NCI-H345 treated with DMSO at 0.1 percent for 48 hours (cell line): ENCODE results near the gene DDX54.

Experiments used
- DNase-seq: peaks from one replicate; lab custom pipeline; 2025; ENCODE audit not compliant: unreplicated experiment; lab: John Stamatoyannopoulos, UW

The DDX54 gene

DNA sequence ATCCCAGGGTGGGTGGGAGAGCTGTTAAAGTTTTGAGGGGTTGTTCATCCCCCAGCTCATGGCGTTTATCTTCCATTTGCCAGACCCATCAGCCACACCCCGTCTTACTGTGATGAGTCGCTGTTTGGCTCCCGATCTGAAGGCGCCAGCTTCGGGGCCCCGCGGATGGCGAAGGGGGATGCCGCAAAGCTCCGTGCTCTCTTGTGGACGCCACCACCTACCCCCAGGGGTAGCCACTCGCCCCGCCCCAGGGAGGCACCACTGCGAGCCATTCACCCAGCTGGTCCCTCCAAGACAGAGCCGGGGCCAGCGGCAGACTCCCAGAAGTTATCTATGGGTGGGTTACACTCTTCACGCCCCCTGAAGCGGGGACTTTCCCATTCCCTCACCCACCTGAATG is 5.9 kb upstream of the DDX54 start:
- no peak for DNase-seq

DNA sequence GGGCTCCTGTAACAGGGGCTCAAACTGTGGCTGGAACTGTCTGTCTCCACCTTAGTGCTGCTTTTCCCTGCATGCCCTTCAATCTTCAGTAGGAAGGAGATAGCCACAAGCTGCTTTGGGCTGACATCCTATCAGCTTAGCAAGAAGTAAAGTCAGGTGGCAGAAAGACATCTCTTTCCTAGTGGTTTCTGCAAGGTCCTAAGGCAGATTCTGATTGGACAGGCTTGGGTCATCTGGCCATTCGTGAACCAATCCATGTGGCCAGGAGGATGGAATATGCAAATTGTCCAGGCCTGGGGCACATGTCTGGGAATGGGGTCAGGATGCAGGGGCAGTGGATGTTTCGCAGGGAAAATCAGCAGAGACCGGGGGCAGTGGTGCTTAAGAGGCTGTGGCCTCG is 5.5 kb upstream of the DDX54 start:
- DNase-seq: no peak

DNA sequence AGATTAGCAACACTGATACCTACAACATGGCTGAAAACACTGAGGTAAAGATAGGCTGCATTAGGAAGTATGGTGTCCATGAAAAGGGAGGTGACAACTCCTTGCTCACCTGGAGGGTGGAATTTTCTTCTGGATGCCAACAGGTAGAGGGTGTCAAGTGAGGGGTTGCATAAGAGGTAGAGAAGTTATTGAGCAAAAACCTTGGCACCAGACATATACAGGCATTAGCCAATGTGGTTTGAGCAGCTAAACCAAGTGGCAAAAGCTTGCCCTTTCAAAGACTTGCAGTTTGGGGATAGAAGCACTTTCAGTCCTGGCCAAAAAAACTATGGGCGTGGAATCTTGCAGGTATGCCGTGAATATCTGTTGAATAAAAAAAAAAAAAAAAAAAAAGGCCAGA is 4.1 kb upstream of the DDX54 start:
- no peak for DNase-seq

DNA sequence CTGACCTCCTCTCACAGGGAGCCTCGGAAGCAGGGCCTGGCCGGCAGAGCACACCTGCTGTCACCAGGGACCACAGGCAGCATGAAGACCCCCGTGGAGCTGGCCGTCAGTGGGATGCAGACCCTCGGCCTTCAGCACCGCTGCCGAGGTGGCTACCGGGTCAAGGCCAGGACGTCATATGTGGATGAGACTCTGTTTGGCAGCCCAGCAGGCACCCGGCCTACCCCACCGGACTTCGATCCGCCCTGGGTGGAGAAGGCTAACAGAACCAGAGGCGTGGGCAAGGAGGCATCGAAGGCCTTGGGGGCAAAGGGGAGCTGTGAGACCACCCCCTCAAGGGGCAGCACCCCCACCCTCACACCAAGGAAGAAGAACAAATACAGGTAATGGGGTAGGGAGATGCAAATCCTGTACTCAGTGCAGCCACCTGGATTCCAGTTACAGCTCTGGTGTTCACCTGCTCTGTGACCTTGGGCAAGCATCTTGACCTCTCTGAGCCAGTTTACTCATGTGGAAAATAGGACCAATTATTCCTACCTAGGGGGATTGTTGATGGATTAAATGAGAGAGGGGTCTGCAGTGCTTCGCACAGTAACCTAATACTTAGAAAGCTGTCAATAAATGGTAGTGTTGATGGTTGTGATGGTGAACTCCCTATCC is 1.5 kb upstream of the DDX54 start:
- DNase-seq: no peak

DNA sequence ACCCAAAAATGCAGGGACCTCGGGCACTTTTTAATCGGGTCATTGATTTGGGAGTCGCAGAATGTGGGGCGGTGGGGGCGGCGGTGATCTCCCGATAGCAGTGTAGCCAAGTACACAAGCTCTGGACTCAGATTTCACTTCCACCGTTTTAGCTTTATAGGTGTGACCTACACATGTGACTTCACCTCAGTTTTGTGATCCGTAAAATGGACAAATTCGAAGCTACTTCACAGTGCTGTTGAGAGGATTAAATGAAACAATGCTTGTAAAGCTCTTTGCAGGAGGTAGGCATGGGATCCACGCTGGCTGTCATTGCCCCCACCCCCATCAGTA is 721 bp upstream of the DDX54 start:
- no peak for DNase-seq

DNA sequence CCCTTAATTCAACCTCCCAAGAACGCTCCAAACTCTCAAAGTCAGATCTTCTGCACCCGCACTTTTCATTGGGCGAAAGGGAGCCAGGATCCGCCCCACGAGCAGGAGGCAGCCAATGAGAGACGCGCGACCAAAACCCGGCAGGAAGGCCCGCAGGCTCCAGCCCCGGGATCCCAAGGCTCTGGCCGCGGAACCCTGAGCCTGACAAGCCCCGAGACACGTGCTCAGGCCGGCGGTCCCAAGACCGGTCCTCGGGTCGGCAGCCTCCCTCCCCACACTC is 438 bp downstream of the DDX54 start:
- peak; percentile 58 for DNase-seq

DNA sequence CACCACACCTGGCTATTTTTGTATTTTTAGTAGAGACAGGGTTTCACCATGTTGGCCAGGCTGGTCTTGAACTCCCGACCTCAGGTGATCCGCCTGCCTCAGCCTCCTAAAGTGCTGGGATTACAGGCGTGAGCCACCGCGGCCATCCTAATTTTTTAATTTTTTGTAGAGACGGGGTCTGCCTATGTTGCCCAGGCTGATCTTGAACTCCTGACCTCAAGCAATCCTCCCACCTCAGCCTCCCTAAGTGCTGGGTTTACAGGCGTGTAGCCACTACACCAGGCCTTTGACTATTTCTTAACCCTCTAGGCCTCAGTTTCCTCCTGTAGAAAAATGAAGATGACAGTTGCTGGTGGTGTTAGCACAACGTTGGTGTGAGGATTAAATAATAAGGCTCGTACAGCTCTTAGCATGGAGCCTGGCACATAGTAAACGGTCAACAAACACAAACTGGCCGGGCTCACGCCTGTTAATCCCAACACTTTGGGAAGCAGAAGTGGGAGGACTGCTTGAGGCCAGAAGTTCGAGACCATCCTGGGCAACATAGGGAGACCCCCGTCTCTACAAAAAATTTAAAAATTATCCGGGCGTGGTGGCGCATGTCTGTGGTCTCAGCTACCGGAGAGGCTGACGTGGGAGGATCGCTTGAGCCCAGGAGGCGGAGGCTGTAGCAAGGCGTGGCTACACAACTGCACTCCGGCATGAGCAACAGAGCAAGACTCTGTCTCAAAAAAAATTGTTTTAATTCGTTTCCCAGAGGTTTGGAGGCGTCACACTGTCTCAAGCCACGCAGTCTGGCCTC is 979 bp downstream of the DDX54 start:
- no peak for DNase-seq

DNA sequence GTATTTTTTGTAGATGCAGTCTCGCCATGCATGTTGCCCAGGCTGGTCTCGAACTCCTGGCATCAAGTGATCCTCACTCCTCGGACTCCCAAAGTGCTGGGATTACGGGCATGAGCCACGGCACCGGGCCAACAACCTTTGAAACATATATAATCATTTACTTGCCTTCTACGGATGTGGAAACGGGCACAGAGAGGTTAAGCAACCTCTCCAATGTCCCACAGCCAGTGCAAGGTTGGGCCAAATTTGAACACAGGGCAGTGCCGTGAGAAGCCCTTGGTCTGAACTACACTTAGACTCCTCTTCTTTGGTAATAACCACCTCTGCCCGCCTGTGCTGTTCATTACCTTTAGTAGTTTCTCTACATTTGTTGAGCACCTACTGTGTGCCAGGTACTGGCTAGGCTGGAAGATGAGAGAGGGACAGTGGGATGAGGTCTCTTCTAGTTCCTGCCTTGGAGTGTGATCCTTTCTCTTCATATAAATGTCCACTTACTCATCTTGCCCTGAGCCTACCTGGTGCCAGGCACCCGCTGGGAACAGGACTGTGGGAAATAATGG is 2.2 kb downstream of the DDX54 start:
- no peak for DNase-seq

DNA sequence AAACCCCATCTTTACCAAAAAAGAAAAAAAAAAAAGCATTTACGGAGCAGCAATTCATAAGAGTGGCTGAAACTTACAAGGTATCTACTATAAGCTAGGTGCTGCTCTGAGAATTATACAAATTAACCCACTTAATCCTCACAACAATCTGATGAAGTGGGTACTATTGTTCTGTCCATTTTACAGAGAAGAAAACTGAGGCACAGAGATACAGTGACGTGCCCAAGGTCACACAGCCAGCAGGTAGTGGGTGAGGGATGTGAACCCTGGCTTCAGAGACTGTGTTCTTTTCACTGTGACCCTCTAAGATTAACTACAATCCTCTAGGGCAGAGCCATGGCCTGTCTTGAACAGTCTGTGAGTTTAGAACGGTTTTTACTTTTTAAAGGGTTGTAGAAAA is 3.3 kb downstream of the DDX54 start:
- DNase-seq: no peak

DNA sequence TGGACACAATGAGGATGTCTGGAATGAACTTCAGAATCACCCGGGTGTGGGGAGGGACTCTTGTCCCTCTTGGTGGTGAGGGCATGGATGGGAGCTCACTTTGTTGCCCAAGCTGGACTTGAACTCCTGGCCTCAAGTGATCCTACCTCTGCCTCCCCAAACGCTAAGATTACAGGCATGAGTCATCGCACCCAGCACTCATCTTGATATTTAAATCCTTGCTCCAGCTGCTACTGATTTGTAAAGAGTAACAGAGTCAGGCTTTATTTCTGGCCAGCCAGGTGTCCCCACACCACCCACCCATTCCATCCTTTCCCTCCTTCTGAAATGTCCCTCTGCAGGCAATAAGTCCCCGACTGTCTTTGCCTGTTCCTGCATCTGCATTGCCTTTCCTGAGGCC is 4.9 kb downstream of the DDX54 start:
- no peak for DNase-seq

DNA sequence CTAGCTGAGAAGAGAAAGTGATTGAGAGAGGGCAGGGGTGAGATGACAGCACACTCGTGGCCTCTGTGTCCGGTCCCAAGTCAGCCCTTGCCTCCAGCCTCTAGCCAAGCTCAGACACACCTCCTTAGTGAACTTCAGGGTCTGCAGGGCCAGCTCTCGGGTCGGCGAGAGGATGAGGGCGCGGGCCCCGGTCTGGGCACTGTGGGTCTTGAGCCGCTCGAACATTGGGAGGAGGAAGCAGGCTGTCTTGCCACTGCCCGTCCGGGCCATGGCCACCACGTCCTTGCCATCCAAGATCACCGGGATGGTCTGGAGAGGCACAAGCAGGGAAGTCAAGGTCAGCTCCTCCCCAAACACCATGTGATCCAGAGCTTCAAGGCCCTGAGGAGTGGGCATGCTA is 6.3 kb downstream of the DDX54 start:
- DNase-seq: no peak

DNA sequence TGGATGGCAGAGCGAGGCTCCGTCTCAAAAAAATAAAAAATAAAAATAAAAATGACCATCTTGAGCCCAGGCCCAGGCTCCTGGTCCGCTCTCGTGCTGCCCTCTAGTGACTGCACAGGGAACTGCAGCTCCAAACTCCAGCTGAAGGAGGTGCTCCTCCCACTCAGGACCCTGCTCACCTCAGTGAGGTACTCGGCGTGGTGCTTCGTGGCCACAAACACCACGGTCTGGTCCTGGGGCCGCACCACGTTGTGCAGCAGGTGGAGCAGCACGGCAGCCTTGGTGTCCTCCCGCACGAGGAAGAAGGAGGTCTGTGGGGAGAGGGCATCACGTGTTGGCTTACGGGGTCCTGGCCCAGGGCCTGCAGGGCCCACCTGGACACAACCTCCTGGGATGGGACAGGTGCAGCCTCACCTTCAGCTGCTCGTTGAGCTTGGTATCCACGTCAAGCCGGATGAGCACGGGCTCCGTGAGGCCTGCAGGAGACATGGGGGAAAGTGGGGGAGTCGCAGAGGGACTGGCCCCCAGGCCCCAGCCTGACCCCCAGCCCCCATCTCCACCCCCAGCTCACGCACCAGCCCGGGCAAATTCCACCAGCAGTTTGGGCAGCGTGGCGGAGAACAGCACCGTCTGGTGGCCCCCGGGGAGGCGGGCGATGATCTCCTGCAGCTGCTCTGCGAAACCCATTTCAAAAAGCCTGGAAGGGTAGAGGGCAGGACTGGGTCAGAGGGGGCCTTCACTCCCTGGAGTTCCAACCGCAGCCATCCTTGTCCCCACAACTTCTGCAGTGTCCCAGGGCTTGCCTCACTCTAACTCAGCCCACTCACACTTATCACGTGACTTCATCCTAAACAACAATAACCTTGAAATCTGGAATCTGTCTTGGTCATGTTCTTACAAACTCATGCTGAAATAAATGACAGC is 10.6 kb downstream of the DDX54 start:
- DNase-seq: no peak

DNA sequence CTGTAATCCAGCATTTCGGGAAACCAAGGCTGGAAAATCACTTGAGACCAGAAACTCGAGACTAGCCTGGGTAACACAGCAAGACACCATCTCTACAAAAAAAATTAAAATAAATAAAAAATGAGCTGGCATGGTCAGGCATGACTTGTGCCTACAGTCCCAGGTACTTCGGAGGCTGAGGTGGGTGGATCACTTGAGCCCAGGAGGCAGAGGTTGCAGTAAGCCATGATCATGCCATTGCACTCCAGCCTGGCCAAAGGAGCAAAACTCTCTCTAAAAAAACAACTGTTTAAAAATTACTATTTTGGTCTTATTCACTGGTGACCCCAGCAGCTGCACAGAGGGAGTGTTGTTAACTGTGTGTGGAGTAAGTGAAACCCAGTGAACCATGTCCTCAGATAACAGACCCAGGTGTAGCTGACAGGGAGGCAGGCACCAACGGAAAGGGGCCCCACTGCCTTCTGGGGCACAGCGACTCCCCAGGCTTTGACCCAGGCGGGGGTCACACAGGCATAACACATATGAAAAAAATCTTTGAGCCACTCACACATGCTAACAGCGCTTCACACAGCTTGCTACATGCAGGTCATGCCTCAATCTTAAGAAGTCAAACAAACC is 12.1 kb downstream of the DDX54 start:
- no peak for DNase-seq

DNA sequence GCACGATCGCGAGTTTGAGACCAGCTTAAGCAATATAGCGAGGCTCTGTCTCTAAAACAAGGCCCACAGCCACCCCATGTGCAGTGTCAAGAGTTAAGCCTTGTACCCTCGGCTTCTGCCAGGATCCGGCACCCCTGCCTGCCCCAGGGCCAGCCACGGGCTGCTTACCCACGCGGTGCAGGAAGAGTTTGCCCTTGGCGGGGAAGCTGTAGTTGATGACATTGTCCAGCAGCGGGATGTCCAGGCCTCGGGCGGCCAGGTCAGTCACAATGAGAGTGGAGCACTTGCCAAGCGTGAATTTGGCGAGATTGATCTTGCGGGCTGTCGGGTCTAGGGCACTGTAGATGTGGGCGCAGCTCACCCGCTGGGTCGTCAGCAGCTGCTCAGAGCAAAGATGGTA is 13.1 kb downstream of the DDX54 start:
- DNase-seq: no peak

DNA sequence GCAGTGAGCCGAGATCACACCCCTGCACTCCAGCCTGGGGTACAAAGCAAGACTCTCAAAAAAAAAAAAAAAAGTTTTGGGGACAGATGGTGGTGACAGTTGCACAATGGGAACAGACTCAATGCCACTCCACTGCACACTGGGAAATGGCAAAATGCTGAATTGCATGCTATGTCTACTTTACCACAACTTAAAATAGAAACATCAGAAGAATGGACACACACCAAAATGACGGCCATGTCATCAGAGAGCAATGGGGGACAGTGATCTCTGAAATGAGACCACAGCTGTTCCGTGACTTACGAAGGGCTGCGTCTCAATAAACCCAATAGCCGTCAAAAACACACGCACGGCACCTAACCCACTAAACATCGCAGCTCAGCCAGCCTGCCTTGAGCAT is 13.7 kb downstream of the DDX54 start:
- DNase-seq: no peak

DNA sequence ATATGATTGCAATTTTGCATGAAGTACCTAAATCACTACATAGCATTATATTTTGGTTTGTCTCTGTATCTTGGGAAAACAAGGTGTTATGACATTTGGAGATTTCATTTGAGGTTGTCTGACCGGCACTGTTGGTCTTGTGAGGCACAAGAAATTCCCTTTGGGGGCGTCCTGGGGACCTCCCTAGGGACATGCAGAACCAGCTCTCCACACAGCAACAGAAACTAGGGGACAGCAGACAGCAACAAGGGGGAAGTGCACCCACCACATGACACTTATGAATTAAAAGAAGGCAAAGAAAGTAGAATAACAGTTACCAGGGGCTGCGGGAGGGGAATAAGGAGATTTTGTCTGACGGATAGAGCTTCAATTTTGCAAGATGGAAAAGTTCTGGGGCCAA is 14.4 kb downstream of the DDX54 start:
- no peak for DNase-seq

DNA sequence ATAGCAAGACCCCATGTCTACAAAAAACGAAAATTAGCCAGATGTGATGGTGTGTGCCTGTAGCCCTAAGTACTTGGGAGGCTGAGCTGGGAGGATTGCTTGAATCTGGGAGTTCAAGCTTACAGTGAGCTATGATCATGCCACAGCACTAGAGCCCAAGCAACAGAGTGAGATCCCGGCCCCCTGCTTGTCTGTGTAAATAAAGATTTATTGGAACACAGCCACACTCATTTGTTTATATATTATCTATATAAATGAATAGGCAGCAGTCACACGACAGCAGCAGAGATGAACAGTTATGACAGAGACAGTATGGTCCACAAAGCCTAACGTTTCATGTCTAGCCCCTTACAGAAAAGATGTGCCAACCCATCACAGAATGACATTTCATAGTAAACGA is 14.8 kb downstream of the DDX54 start:
- DNase-seq: no peak

DNA sequence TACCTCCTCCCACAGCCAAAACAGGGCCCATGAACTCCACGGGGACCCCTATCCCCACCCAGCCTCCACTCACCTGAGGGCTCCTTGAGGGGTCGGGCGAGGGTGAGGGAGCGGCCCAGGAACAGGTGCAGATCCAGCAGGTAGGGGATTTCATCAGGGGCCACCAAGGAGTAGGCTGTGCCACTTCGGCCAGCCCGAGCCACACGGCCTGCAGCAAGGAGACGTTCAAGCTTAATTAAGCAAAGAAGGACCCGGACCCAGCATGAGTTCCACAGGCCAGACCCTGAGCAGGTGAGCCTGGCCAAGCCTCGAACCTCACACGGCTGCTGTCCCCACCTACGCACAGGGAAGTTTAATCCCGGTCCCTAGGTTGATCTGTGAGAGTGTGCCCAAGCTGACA is 15.6 kb downstream of the DDX54 start:
- DNase-seq: no peak

DNA sequence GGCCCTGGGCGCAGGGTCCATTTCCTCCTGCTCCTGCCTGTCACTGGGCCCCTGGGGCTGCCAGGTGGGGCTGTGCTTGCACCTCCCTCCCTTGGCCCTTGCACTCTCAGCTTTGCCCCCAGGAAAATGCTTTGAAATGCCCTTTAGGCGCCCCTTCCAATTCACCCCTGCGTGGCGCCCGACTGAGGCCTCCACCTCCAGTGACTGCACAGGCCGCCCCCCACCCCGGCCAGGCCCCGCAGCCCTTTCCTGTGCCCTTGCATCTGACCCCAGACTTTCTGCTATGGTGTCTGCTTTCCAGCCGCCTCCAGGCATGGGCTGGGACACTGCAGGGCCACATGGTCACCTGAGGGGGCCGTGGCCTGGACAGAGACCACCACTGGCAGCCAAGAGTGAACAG is 17.4 kb downstream of the DDX54 start:
- DNase-seq: no peak

DNA sequence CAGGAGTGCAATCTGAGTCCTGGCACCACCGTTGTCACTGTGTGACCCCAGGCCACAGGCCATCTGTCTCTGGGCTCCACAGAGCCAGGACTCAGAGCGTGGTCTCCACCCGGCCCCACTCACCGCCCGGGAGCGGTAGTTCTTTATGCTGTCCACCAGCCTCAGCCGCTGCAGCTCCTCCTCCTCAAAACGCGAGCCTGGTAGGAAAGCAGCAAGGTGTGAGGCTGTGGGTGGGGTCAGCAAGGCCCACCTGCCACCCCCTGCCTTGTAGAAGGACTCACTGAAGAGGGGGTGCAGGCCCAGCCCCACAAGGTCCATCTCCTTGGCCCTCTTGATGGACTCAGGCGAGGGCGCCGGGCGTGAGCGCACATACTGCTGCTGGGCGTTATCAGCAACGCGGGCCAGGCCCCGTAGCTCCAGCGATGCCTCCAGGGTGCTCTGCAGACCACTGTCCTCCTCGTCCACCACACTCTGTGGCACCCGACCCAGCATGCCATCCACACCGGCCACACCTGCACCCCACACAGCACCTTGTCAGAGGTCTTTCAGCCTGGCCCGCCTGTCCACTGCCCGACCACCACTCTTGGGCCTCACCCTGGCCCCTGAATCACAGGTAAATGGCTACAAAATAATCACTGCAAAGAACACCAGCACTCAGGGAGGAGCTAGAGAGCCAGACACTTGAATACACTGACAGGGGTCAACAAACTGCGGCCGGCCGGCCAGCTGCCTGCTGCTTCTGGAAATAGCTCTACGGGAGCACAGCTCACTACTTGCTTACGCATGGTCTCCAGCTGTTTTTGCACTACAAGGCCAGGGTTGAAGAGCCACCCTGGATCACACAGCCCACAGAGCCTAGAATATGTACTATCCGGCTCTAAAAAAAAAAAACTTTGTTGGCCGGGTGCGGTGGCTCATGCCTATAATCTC is 19.5 kb downstream of the DDX54 start:
- no peak for DNase-seq
